Epithelial cell of prostate (primary cell): ENCODE data around the gene BCAP29.
A peak's percentile ranks its signal among the peaks of the same experiment; 100 is the strongest.
"Not testable (repeated sequence)": the region's sequence is repeated elsewhere in the genome, so short reads cannot be mapped to it uniquely, and the experiment has no call there.

Experiments
- DNase-seq: peaks from one replicate; pipeline ENCODE4 v3.0.0-alpha.2; 2011; ENCODE audit warnings: low read depth, low spot score
- H3K27ac ChIP-seq: fragments of 450-650 bp; 2 replicates; pipeline ENCODE4 v1.5.1; 2017; ENCODE audit warnings: mild to moderate bottlenecking

The BCAP29 gene

GRCh38 chr7:107613948-107614347 is 33.9 kb downstream of the BCAP29 start:
- peak overlapping the region; percentile 19 for H3K27ac ChIP-seq
- no peak for DNase-seq

GRCh38 chr7:107614425-107614824 is 34.4 kb downstream of the BCAP29 start:
- DNase-seq: no peak
- peak overlapping the region; percentile 19 for H3K27ac ChIP-seq

GRCh38 chr7:107615910-107616680 is 36.0 kb downstream of the BCAP29 start:
- H3K27ac ChIP-seq: peak overlapping the region; percentile 33
- DNase-seq: no peak

GRCh38 chr7:107622429-107622828 is 42.4 kb downstream of the BCAP29 start:
- H3K27ac ChIP-seq: no peak overlapping the region
- DNase-seq: peak; percentile 60

GRCh38 chr7:107622894-107623293 is 42.8 kb downstream of the BCAP29 start:
- H3K27ac ChIP-seq: no peak overlapping the region
- no peak for DNase-seq

GRCh38 chr7:107627002-107627401 is 47.0 kb downstream of the BCAP29 start:
- no peak for DNase-seq
- no peak overlapping the region for H3K27ac ChIP-seq

GRCh38 chr7:107628461-107629064 is 48.5 kb downstream of the BCAP29 start:
- no peak overlapping the region for H3K27ac ChIP-seq
- DNase-seq: no peak

GRCh38 chr7:107630342-107630741 is 50.3 kb downstream of the BCAP29 start:
- DNase-seq: no peak
- no peak overlapping the region for H3K27ac ChIP-seq

- no peak overlapping the region for H3K27ac ChIP-seq
- DNase-seq: no peak
Observed at GRCh38 chr7:107631588-107632491, 51.8 kb downstream of the BCAP29 start.

- DNase-seq: no peak
- no peak overlapping the region for H3K27ac ChIP-seq
Observed at GRCh38 chr7:107632492-107632865, 52.4 kb downstream of the BCAP29 start.

GRCh38 chr7:107638594-107638993 is 58.5 kb downstream of the BCAP29 start:
- no peak for DNase-seq

GRCh38 chr7:107639070-107639469 is 59.0 kb downstream of the BCAP29 start:
- H3K27ac ChIP-seq: not testable (repeated sequence)

More at GRCh38 chr7:107638594-107638993, 58.5 kb downstream of the BCAP29 start:
- no peak overlapping the region for H3K27ac ChIP-seq

GRCh38 chr7:107641676-107642075 is 61.6 kb downstream of the BCAP29 start:
- DNase-seq: no peak

More at GRCh38 chr7:107639070-107639469, 59.0 kb downstream of the BCAP29 start:
- not testable (repeated sequence) for DNase-seq

GRCh38 chr7:107642501-107642900 is 62.5 kb downstream of the BCAP29 start:
- H3K27ac ChIP-seq: no peak overlapping the region

More at GRCh38 chr7:107641676-107642075, 61.6 kb downstream of the BCAP29 start:
- H3K27ac ChIP-seq: no peak overlapping the region

GRCh38 chr7:107643407-107643806 is 63.4 kb downstream of the BCAP29 start:
- H3K27ac ChIP-seq: no peak overlapping the region
- DNase-seq: no peak

More at GRCh38 chr7:107642501-107642900, 62.5 kb downstream of the BCAP29 start:
- no peak for DNase-seq

- no peak overlapping the region for H3K27ac ChIP-seq
- no peak for DNase-seq
Observed at GRCh38 chr7:107643938-107644308, 63.9 kb downstream of the BCAP29 start.

GRCh38 chr7:107644309-107644974 is 64.4 kb downstream of the BCAP29 start:
- no peak for DNase-seq
- H3K27ac ChIP-seq: no peak overlapping the region

GRCh38 chr7:107652642-107653041 is 72.6 kb downstream of the BCAP29 start:
- H3K27ac ChIP-seq: no peak overlapping the region
- DNase-seq: no peak

- no peak overlapping the region for H3K27ac ChIP-seq
- no peak for DNase-seq
Observed at GRCh38 chr7:107658467-107658866, 78.4 kb downstream of the BCAP29 start.

- peak; percentile 3 for DNase-seq
- no peak overlapping the region for H3K27ac ChIP-seq
Observed at GRCh38 chr7:107659666-107660065, 79.6 kb downstream of the BCAP29 start.
